ENCODE data around the gene IFNA6.
"Not testable (repeated sequence)": the region's sequence is repeated elsewhere in the genome, so short reads cannot be mapped to it uniquely, and the experiment has no call there.

IFNA6 gene

DNA sequence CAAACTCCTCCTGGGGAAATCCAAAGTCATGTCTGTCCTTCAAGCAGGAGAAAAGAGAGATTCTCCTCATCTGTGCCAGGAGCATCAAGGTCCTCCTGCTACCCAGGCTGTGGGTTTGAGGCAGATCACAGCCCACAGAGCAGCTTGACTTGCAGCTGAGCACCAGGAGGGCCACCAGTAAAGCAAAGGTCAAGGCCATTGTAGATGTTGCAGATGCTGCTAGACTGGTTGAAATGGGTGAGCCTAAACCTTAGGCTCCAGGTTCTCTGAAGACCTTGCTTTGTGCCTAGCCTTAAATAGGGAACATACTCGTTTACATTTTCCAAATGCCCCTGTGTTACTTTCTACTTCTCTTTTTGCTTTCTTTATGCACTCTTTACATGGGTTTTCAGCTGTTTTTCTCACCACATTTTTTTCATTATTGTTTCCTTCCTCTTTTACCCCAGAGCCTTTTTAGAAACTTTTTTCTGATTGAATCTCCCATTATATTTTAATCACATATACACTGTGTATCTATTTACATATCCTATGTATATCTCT lies 34.5 kb upstream of the IFNA6 start, which contains the start of gene IFNA2:
TSS of gene IFNA2 (minus strand) at position 268 of the 540 bp plus-strand sequence. CDS start at position 199, 69 bp downstream.
- no peak for DNase-seq
- H3K27me3 ChIP-seq (ENCODE audit: insufficient read depth, low read depth, severe bottlenecking): peaks cover 16% of the 10 kb centered on the region
- no peaks in the 10 kb centered on the region for H3K9me3 ChIP-seq (ENCODE audit: severe bottlenecking)
- TF ChIP-seq, protein P1, sequence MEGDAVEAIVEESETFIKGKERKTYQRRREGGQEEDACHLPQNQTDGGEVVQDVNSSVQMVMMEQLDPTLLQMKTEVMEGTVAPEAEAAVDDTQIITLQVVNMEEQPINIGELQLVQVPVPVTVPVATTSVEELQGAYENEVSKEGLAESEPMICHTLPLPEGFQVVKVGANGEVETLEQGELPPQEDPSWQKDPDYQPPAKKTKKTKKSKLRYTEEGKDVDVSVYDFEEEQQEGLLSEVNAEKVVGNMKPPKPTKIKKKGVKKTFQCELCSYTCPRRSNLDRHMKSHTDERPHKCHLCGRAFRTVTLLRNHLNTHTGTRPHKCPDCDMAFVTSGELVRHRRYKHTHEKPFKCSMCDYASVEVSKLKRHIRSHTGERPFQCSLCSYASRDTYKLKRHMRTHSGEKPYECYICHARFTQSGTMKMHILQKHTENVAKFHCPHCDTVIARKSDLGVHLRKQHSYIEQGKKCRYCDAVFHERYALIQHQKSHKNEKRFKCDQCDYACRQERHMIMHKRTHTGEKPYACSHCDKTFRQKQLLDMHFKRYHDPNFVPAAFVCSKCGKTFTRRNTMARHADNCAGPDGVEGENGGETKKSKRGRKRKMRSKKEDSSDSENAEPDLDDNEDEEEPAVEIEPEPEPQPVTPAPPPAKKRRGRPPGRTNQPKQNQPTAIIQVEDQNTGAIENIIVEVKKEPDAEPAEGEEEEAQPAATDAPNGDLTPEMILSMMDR (IDR thresholded peaks at IDR 0.05; ENCODE audit: low read depth, low read length): no peak
- H3K36me3 ChIP-seq: no peaks in the 10 kb centered on the region
- H3K27ac ChIP-seq: no peak within 1 kb of the TSS
- H3K4me3 ChIP-seq (ENCODE audit: low read depth, low read length): no peak within 1 kb of the TSS

DNA sequence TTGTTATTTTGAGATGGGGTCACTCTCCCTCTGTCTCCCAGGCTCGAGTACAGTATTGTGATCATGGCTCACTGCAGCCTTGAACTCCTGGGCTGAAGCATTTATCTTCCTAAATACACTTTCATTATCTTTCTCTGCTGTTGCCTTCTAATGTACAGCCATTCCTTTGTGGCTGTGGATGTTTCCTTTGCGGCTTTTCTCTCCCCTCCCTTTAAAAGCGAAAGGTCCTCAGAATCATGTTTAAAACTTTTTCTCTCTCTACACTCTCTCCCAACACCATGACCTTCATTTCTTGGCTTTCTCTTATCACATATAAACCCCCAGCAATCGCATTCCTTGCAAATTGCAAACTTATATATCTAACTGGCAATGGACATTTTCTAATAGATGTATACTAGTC lies 32.9 kb upstream of the IFNA6 start:
- no peak overlapping the region for H3K27ac ChIP-seq
- H3K27me3 ChIP-seq (ENCODE audit: insufficient read depth, low read depth, severe bottlenecking): peaks cover 16% of the 10 kb centered on the region
- TF ChIP-seq, protein P1 (IDR thresholded peaks at IDR 0.05; ENCODE audit: low read depth, low read length): no peak
- H3K36me3 ChIP-seq: no peaks in the 10 kb centered on the region
- no peak for DNase-seq
- no peak overlapping the region for H3K4me3 ChIP-seq (ENCODE audit: low read depth, low read length)
- no peaks in the 10 kb centered on the region for H3K9me3 ChIP-seq (ENCODE audit: severe bottlenecking)

DNA sequence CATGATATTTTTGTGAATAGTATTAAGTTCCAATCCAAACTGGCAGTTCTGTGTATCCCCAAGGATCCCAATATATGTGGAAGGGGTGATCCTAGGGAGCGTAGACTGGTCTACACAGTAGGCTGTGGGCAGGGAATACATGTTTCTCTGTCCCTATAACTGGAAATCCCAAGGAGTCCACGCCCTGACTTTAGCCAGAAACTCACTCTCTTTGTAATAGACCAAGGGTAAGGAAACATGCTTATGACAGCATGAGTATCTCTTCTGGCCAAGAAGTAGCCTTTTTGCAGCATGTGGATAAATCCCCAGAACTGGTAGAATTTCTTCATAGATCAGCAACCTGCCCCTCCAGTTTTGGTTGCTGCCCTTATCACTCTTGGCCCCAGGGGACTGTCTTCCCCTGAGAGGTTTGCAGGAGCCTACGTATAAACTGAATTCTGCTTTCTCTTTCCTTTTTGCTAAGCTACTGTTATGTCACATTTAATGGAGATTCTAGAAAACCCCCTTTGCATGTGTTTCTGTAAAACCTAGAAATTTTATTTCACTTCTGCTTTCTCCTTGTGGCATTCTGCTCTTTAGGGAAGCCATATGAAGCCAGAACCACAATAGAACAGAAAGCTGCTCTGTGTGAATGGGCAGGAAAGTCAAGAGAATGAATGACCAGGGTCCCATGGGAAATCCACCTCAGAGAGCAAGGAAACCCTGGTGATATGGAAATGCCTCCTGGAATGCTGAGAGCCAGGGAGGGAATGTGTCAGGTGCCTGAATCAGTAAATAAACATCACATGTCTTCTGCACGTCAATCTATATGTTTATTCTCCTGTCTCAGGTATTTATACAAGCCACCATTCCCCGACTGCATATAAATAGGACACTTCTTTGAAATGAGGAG lies 31.0 kb upstream of the IFNA6 start:
- Histone ChIP-seq H3K9me3 (ENCODE audit: severe bottlenecking) (no peaks in the 10 kb centered on the region), H3K27me3 (ENCODE audit: insufficient read depth, low read depth, severe bottlenecking) (peaks cover 16% of the 10 kb centered on the region), H3K27ac (no peak overlapping the region), H3K4me3 (ENCODE audit: low read depth, low read length) (no peak overlapping the region), H3K36me3 (no peaks in the 10 kb centered on the region)
- DNase-seq: no peak
- TF ChIP-seq, protein P1 (IDR thresholded peaks at IDR 0.05; ENCODE audit: low read depth, low read length): no peak

DNA sequence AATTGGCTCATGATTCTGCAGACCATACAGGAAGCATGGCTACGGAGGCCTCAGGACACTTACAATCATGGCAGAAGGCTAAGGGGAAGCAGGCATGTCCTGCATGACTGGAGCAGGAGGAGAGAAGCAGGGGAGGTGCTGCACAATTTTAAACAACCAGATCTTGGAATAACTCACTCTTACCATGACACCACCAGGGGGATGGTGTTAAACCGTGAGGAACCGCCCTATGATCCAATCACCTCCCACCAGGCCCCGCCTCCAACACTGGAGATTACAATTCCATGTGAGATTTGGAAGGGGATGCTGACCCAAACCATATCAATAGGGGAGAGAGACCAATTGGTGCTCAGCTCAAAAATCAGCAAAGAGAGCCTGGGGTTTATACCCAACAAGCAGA lies 20.8 kb upstream of the IFNA6 start:
- H3K4me3 ChIP-seq (ENCODE audit: low read depth, low read length); H3K27ac ChIP-seq; DNase-seq; H3K27me3 ChIP-seq (ENCODE audit: insufficient read depth, low read depth, severe bottlenecking); H3K9me3 ChIP-seq (ENCODE audit: severe bottlenecking); H3K36me3 ChIP-seq: not testable (repeated sequence)

DNA sequence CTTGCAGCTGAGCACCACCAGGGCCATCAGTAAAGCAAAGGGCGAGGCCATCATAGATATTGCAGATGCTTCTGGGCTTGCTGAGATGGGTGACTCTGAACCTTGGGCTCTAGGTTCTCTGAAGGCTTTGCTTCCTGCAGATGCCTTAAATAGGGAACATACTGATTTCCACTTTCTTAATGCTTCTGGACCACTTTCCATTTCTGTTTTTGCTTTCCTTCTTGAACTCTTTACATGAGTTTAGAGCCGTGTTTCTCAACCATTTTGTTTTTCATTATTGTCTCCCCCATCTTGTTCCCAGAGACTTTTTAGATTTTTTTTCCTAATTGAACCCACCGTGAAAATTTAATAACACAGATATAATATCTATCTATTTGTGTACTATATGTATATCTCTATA lies 17.3 kb upstream of the IFNA6 start, which contains the start of gene IFNA13:
TSS of gene IFNA13 (minus strand) at position 101 of the 400 bp plus-strand sequence. CDS start at position 54, 47 bp downstream.
- Histone ChIP-seq H3K27me3 (ENCODE audit: insufficient read depth, low read depth, severe bottlenecking) (peaks cover 13% of the 10 kb centered on the region), H3K27ac (no peak within 1 kb of the TSS), H3K9me3 (ENCODE audit: severe bottlenecking) (no peaks in the 10 kb centered on the region), H3K36me3 (no peaks in the 10 kb centered on the region), H3K4me3 (ENCODE audit: low read depth, low read length) (no peak within 1 kb of the TSS)
- TF ChIP-seq, protein P1 (IDR thresholded peaks at IDR 0.05; ENCODE audit: low read depth, low read length): no peak
- DNase-seq: no peak

DNA sequence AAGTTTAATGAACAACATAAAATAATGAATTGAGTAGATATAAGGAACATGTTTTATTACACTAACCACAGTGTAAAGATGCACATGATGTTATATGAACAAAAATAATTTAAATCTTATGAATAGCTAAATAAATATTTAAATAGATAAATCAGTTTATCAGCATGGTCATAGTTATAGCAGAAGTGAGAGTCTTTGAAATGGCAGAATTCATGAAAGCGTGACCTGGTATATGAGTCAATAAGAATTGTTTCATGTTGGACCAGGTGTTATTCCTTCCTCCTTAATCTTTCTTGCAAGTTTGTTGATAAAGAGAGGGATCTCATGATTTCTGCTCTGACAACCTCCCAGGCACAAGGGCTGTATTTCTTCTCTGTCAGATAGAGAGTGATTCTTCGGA lies 16.5 kb upstream of the IFNA6 start:
- peaks cover 18% of the 10 kb centered on the region for H3K27me3 ChIP-seq (ENCODE audit: insufficient read depth, low read depth, severe bottlenecking)
- not testable (repeated sequence) for H3K4me3 ChIP-seq (ENCODE audit: low read depth, low read length)

More for the DNA sequence above, 16.5 kb upstream of the IFNA6 start:
- H3K36me3 ChIP-seq; DNase-seq; H3K27ac ChIP-seq; H3K9me3 ChIP-seq (ENCODE audit: severe bottlenecking): not testable (repeated sequence)

All from WERI-Rb-1 (cell line).